ENCODE results near the gene RLN3. TPM values are rescaled to one million over a fixed set of nuclear protein-coding genes. Genes with fewer than 3 reads are reported as not detected.
A peak's percentile ranks its signal among the peaks of the same experiment; 100 is the strongest.

The RLN3 gene
- total and polyA plus RNA-seq, 9 of the 15 experiments (the other 6 are each of a cell fraction or from before 2014, with no cell fraction given) = 0.31 to 1.2 (median 0.71) TPM; not detected in 6

- TF ChIP-seq DLX4 (CRISPR knock-in tag; IDR thresholded peaks at IDR 0.05) (no peak), ZNF444 (CRISPR knock-in tag; IDR thresholded peaks at IDR 0.05) (no peak; the same call in 1 of the 2 replicates), SIX5 (IDR thresholded peaks at IDR 0.05; ENCODE audit: borderline replicate concordance in 1 of 2, insufficient read depth in 1 of 2, low read depth in 1 of 2, low read length in 2 of 2) (no peak), NR4A1 (CRISPR knock-in tag; IDR thresholded peaks at IDR 0.05) (peak; percentile 89; the same call in 1 of the 2 replicates), NR4A1 (tag; IDR thresholded peaks at IDR 0.05) (peak; percentile 90), TBL1XR1 (IDR thresholded peaks at IDR 0.05; ENCODE audit: low read length in 2 of 2) (peak; percentile 88 to 97), DMBX1 (CRISPR knock-in tag; IDR thresholded peaks at IDR 0.05; ENCODE audit: borderline replicate concordance) (peak; percentile 88), MED1 (CRISPR knock-in tag; IDR thresholded peaks at IDR 0.05; ENCODE audit: borderline replicate concordance) (no peak), PTBP1 (IDR thresholded peaks at IDR 0.05; ENCODE audit: low read depth, low read length) (0 out of 2 replicates have a peak, but pooled peaks have one; percentile 57), SRSF3 (IDR thresholded peaks at IDR 0.05; ENCODE audit: insufficient read depth, low read length) (no peak), SNIP1 (IDR thresholded peaks at IDR 0.05; ENCODE audit: low read depth) (no peak), POLR3A (IDR thresholded peaks at IDR 0.05; ENCODE audit: borderline replicate concordance, extremely low read depth, insufficient read depth, insufficient read length) (no peak), KDM4B (IDR thresholded peaks at IDR 0.05; ENCODE audit: borderline replicate concordance in 2 of 2, low read depth in 1 of 2) (peak in 1 of 2 experiments; percentile 94; a peak in 2 of 4 replicates), ATF6 (CRISPR knock-in tag; IDR thresholded peaks at IDR 0.05) (no peak), ZNF140 (CRISPR knock-in tag; IDR thresholded peaks at IDR 0.05) (no peak), ARID1B (IDR thresholded peaks at IDR 0.05) (peak; percentile 100), FIP1L1 (IDR thresholded peaks at IDR 0.05; ENCODE audit: low read depth, low read length, poor library complexity, severe bottlenecking) (peak; percentile 84), TSHZ1 (CRISPR knock-in tag; IDR thresholded peaks at IDR 0.05) (no peak), ARHGAP35 (IDR thresholded peaks at IDR 0.05; ENCODE audit: partially characterized antibody) (no peak), NR2C2 (CRISPR knock-in tag; IDR thresholded peaks at IDR 0.05) (peak; percentile 68; the same call in 1 of the 2 replicates), NR2C2 (tag; IDR thresholded peaks at IDR 0.05) (peak; percentile 96), GTF2A2 (tag; IDR thresholded peaks at IDR 0.05) (no peak)
Measured at GRCh38 chr19:14006766-14007562, 21.0 kb upstream of the RLN3 start (continued).

Measured in K562 (cell line).